ENCODE results near the gene KRT76.

GRCh38 chr12:52789637-52790426, 12.7 kb upstream of the KRT76 start:
- no peak for TF ChIP-seq CTCF (IDR thresholded peaks at IDR 0.05)
- no peak for TF ChIP-seq JUND (IDR thresholded peaks at IDR 0.05)
- TF ChIP-seq RAD21 (IDR thresholded peaks at IDR 0.05; ENCODE audit: low read length): no peak
- no peak for TF ChIP-seq IRF3 (IDR thresholded peaks at IDR 0.05; ENCODE audit: low read depth, low read length)
- TF ChIP-seq CHD2 (IDR thresholded peaks at IDR 0.05; ENCODE audit: low read length, partially characterized antibody): no peak
- TF ChIP-seq TAF1 (IDR thresholded peaks at IDR 0.05; ENCODE audit: borderline replicate concordance, low read depth, low read length): no peak
- no peak for TF ChIP-seq EP300 (IDR thresholded peaks at IDR 0.05; ENCODE audit: borderline replicate concordance in 1 of 2, low read depth in 1 of 2, low read length in 1 of 2)
- TF ChIP-seq USF1 (IDR thresholded peaks at IDR 0.05; ENCODE audit: borderline replicate concordance, low read depth): no peak
- TF ChIP-seq YY1 (IDR thresholded peaks at IDR 0.05; ENCODE audit: low read depth): no peak

All from SK-N-SH (cell line).